ENCODE measurements around the gene HOXC9.

Gene HOXC9

DNA sequence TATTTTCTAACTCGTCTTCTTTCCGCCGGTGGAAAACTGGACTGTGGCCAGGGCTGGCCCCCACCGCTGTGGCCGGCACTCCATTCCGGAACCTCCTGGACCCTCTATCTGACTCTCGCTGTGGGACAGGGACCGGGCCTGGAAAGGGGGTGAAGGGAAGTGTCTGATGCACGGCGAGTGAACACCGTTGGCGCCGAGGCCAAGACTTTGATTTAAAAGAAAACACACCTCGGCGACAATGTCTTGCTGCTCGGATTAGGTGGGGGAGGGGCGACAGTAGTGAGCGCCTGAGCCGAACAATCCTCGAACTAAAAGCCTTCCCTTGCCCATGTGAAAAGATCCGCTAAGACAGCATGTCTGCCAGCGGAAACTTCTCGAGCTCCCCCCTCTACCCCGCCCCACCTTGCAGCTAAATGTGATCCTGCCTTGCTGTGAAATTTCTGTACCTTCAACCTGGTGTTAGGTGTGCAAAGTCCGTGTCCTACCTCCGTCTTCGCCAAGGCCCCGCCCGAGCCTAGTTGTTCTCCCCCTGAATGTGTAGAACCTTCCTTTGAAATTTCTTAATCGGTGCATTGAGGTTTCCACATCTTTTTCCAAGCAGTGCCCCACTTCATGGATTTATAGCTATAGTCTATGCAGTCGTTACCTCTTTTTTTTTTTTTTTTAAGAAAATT lies 24.3 kb upstream of the HOXC9 start:
- Histone ChIP-seq H3K4me3 (ENCODE audit: low read length, poor library complexity, severe bottlenecking) (no peak overlapping the region), H3K4me1 (ENCODE audit: insufficient read depth, low read length, poor library complexity, severe bottlenecking) (peaks cover 17% of the 10 kb centered on the region), H3K4me2 (ENCODE audit: low read depth, low read length, poor library complexity, severe bottlenecking) (no peak overlapping the region), H3K9ac (ENCODE audit: low read depth, low read length, poor library complexity, severe bottlenecking) (no peak overlapping the region), H3K27me3 (ENCODE audit: insufficient read depth, low read length, poor library complexity, severe bottlenecking) (no peaks in the 10 kb centered on the region), H3K79me2 (ENCODE audit: insufficient read depth, low read length) (no peaks in the 10 kb centered on the region), H3K36me3 (ENCODE audit: insufficient read depth, low read length) (no peaks in the 10 kb centered on the region), H4K20me1 (ENCODE audit: insufficient read depth, low read length, poor library complexity, severe bottlenecking) (no peaks in the 10 kb centered on the region), H3K9me2 (replicated peaks; ENCODE audit: low read depth, low read length) (no peaks in the 10 kb centered on the region), H2AFZ (ENCODE audit: low read length) (no peak overlapping the region), H3K9me3 (ENCODE audit: insufficient read depth, low read depth, low read length) (no peaks in the 10 kb centered on the region), H3F3A (ENCODE audit: low read depth) (no peaks in the 10 kb centered on the region)
- TF ChIP-seq, protein P1, sequence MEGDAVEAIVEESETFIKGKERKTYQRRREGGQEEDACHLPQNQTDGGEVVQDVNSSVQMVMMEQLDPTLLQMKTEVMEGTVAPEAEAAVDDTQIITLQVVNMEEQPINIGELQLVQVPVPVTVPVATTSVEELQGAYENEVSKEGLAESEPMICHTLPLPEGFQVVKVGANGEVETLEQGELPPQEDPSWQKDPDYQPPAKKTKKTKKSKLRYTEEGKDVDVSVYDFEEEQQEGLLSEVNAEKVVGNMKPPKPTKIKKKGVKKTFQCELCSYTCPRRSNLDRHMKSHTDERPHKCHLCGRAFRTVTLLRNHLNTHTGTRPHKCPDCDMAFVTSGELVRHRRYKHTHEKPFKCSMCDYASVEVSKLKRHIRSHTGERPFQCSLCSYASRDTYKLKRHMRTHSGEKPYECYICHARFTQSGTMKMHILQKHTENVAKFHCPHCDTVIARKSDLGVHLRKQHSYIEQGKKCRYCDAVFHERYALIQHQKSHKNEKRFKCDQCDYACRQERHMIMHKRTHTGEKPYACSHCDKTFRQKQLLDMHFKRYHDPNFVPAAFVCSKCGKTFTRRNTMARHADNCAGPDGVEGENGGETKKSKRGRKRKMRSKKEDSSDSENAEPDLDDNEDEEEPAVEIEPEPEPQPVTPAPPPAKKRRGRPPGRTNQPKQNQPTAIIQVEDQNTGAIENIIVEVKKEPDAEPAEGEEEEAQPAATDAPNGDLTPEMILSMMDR (conservative IDR thresholded peaks at IDR 0.05; ENCODE audit: low read length), result no peak
- TF ChIP-seq EZH2phosphoT487 (IDR thresholded peaks at IDR 0.05; ENCODE audit: borderline replicate concordance), result no peak

DNA sequence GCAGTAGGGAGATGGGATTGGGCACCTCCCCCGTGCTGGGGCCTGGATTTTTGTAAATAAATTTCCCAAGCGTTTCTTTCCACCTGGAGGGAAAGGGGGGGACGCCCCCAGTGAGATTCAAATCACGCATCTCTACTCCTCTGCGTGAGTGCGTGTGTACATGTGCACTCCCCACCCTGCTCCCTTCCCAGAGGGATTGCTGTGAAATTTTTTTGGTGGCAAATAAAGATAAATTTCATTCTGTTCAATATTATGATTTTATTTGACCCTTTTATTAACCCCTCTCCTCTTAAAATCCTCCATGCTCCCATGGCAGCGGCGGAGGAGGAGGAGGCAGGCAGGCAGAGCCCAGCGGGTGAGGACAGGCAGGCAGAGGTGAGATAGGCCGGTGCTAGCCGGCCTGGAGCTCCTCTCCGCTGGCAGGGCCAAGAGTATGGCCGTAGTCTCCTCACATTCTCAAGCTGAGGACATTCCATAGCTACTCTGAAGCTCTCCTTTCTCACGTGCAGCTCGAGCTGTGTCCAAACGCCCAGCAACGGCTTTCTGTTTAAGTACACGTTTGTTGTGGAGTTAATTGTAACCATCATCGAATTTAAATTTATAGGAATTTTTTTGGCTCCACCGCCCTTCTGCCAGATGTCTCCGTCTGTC lies 23.7 kb upstream of the HOXC9 start:
- no peaks in the 10 kb centered on the region for H4K20me1 ChIP-seq (ENCODE audit: insufficient read depth, low read length, poor library complexity, severe bottlenecking)
- H3K36me3 ChIP-seq (ENCODE audit: insufficient read depth, low read length), result no peaks in the 10 kb centered on the region
- no peaks in the 10 kb centered on the region for H3K79me2 ChIP-seq (ENCODE audit: insufficient read depth, low read length)
- no peaks in the 10 kb centered on the region for H3K27me3 ChIP-seq (ENCODE audit: insufficient read depth, low read length, poor library complexity, severe bottlenecking)
- no peaks in the 10 kb centered on the region for H3K9me2 ChIP-seq (replicated peaks; ENCODE audit: low read depth, low read length)
- no peak overlapping the region for H3K9ac ChIP-seq (ENCODE audit: low read depth, low read length, poor library complexity, severe bottlenecking)
- H3K4me3 ChIP-seq (ENCODE audit: low read length, poor library complexity, severe bottlenecking), result no peak overlapping the region
- no peaks in the 10 kb centered on the region for H3K9me3 ChIP-seq (ENCODE audit: insufficient read depth, low read depth, low read length)
- no peak overlapping the region for H3K4me2 ChIP-seq (ENCODE audit: low read depth, low read length, poor library complexity, severe bottlenecking)
- H3K4me1 ChIP-seq (ENCODE audit: insufficient read depth, low read length, poor library complexity, severe bottlenecking), result peaks cover 20% of the 10 kb centered on the region
- TF ChIP-seq, protein P1 (conservative IDR thresholded peaks at IDR 0.05; ENCODE audit: low read length), result no peak
- TF ChIP-seq EZH2phosphoT487 (IDR thresholded peaks at IDR 0.05; ENCODE audit: borderline replicate concordance), result no peak
- no peaks in the 10 kb centered on the region for H3F3A ChIP-seq (ENCODE audit: low read depth)
- no peak overlapping the region for H2AFZ ChIP-seq (ENCODE audit: low read length)

DNA sequence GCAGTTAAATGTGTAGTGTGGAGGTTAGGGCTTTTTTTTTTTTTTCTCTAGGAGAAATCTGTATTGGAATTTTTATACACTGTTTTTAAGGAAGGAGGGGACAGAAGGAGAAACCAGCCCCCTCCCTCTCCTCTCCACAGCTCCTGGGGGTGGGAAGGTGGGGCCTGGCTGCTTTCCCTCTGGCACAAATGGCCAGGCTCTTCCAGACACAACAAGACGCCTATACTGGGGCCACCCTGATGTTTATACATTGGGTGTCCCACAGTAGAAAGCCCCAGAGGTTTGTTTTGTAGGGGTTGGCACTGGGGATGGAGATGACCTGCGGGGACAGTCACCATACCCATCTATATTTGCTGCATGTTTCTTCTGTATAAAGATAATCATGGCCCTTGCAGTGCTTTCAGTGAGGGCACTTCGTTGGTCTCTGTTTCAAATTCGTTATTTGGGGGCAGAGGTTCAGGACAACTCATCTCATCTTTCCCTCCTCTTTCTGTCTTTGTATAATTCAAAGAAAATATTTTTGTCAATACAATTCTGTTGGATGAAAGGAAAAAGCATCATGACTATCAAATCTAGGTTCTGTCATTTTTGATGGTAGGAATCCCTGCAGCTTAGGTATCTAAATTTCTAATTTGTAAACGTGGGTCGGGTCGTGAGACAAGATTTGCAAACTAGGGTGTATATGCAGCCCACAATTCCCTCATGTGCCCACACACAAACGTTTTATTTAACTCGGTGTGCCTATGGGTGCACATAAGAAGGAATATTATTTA lies 23.0 kb upstream of the HOXC9 start:
- TF ChIP-seq, protein P1 (conservative IDR thresholded peaks at IDR 0.05; ENCODE audit: low read length), result no peak
- TF ChIP-seq EZH2phosphoT487 (IDR thresholded peaks at IDR 0.05; ENCODE audit: borderline replicate concordance), result no peak
- H3K4me1 ChIP-seq (ENCODE audit: insufficient read depth, low read length, poor library complexity, severe bottlenecking), result peaks cover 20% of the 10 kb centered on the region

More for the DNA sequence above, 23.0 kb upstream of the HOXC9 start:
- Histone ChIP-seq H3F3A (ENCODE audit: low read depth) (no peaks in the 10 kb centered on the region), H3K36me3 (ENCODE audit: insufficient read depth, low read length) (no peaks in the 10 kb centered on the region), H3K9ac (ENCODE audit: low read depth, low read length, poor library complexity, severe bottlenecking) (no peak overlapping the region), H3K4me3 (ENCODE audit: low read length, poor library complexity, severe bottlenecking) (no peak overlapping the region), H4K20me1 (ENCODE audit: insufficient read depth, low read length, poor library complexity, severe bottlenecking) (no peaks in the 10 kb centered on the region), H3K9me2 (replicated peaks; ENCODE audit: low read depth, low read length) (no peaks in the 10 kb centered on the region), H3K79me2 (ENCODE audit: insufficient read depth, low read length) (no peaks in the 10 kb centered on the region), H2AFZ (ENCODE audit: low read length) (no peak overlapping the region), H3K27me3 (ENCODE audit: insufficient read depth, low read length, poor library complexity, severe bottlenecking) (no peaks in the 10 kb centered on the region), H3K4me2 (ENCODE audit: low read depth, low read length, poor library complexity, severe bottlenecking) (no peak overlapping the region), H3K9me3 (ENCODE audit: insufficient read depth, low read depth, low read length) (no peaks in the 10 kb centered on the region)

All from Loucy (cell line).